Mesenchymal stem cell (in vitro differentiated cells and primary cell): ENCODE measurements around the gene FAM174C.
A peak's percentile ranks its signal among the peaks of the same experiment; 100 is the strongest.

ENCODE experiments used
- DNase-seq: peaks from one replicate; pipeline ENCODE4 v3.0.0-alpha.2; 2013
- H2AFZ ChIP-seq: one replicate; pipeline ENCODE4 v1.6.1; 2013; ENCODE audit warnings: low read depth, mild to moderate bottlenecking, control low read depth, inconsistent platforms, low read length, moderate library complexity
- H2AK5ac ChIP-seq: 2 replicates; pipeline ENCODE4 v1.6.1; 2013; ENCODE audit warnings: low read length, moderate library complexity, mild to moderate bottlenecking, inconsistent platforms; ENCODE audit not compliant: severe bottlenecking
- H2BK120ac ChIP-seq: one replicate; pipeline ENCODE4 v1.6.1; 2013; ENCODE audit warnings: low read depth, mild to moderate bottlenecking, inconsistent platforms, low read length, moderate library complexity
- H2BK12ac ChIP-seq, 2 experiments: one replicate each; pipeline ENCODE4 v1.6.1; 2013; ENCODE audit warnings: inconsistent platforms in 2 of 2, low read length in 2 of 2, mild to moderate bottlenecking in 2 of 2, moderate library complexity in 2 of 2, control low read depth in 1 of 2
- H2BK15ac ChIP-seq: one replicate; pipeline ENCODE4 v1.6.1; 2013; ENCODE audit warnings: mild to moderate bottlenecking, low read depth, inconsistent platforms; ENCODE audit not compliant: poor library complexity, severe bottlenecking
- H2BK5ac ChIP-seq: 2 replicates; pipeline ENCODE4 v1.6.1; 2013; ENCODE audit warnings: low read depth, mild to moderate bottlenecking, low read length, control low read depth, inconsistent platforms; ENCODE audit not compliant: poor library complexity, severe bottlenecking
- H3K14ac ChIP-seq, 2 experiments: one replicate each; pipeline ENCODE4 v1.6.1; 2013; ENCODE audit warnings: inconsistent platforms in 2 of 2, low read length in 2 of 2, control low read depth in 1 of 2, mild to moderate bottlenecking in 1 of 2, moderate library complexity in 1 of 2
- H3K18ac ChIP-seq, 2 experiments: one replicate each; pipeline ENCODE4 v1.6.1; 2013; ENCODE audit warnings: inconsistent platforms in 2 of 2, low read length in 2 of 2, control low read depth in 1 of 2, low read depth in 1 of 2, mild to moderate bottlenecking in 1 of 2
- H3K23ac ChIP-seq, 2 experiments: one replicate each; pipeline ENCODE4 v1.6.1; 2013; ENCODE audit warnings: inconsistent platforms in 2 of 2, low read length in 2 of 2, mild to moderate bottlenecking in 2 of 2, moderate library complexity in 2 of 2, control low read depth in 1 of 2
- H3K27ac ChIP-seq: 2 replicates; pipeline ENCODE4 v1.5.1; 2013; ENCODE audit warnings: mild to moderate bottlenecking, moderate library complexity, low read length, control low read depth, inconsistent platforms; ENCODE audit not compliant: poor library complexity, severe bottlenecking
- H3K27me3 ChIP-seq, 2 experiments: 2 replicates each; pipeline versions ENCODE4 v1.6.1 to v1.7.0; 2013; ENCODE audit warnings: low read length in 2 of 2, mild to moderate bottlenecking in 2 of 2, moderate library complexity in 2 of 2, control low read depth in 1 of 2, inconsistent platforms in 1 of 2; ENCODE audit not compliant: control insufficient read depth in 1 of 2, insufficient read depth in 1 of 2
- H3K36me3 ChIP-seq, 2 experiments: 2 replicates each; pipeline versions ENCODE4 v1.6.1 to v1.7.0; 2013; ENCODE audit warnings: low read length in 2 of 2, control low read depth in 1 of 2, inconsistent platforms in 1 of 2, low read depth in 1 of 2, mild to moderate bottlenecking in 1 of 2; ENCODE audit not compliant: insufficient read depth in 2 of 2, control insufficient read depth in 1 of 2
- H3K4ac ChIP-seq, 2 experiments: one replicate each; pipeline ENCODE4 v1.6.1; 2013; ENCODE audit warnings: inconsistent platforms in 2 of 2, low read length in 2 of 2, mild to moderate bottlenecking in 2 of 2, moderate library complexity in 2 of 2, control low read depth in 1 of 2, low read depth in 1 of 2
- H3K4me1 ChIP-seq: 2 replicates; pipeline ENCODE4 v1.6.1; 2013; ENCODE audit warnings: low read depth, low read length, control low read depth; ENCODE audit not compliant: control insufficient read depth, insufficient read depth
- H3K4me2 ChIP-seq: 2 replicates; pipeline ENCODE4 v1.6.1; 2013; ENCODE audit warnings: low read length, mild to moderate bottlenecking, inconsistent platforms; ENCODE audit not compliant: poor library complexity, severe bottlenecking
- H3K4me3 ChIP-seq, 2 experiments: 2 replicates each; pipeline versions ENCODE4 v1.5.1 to v1.7.0; 2013; ENCODE audit warnings: low read length in 2 of 2, mild to moderate bottlenecking in 2 of 2, control low read depth in 1 of 2, low read depth in 1 of 2; ENCODE audit not compliant: insufficient read depth in 1 of 2
- H3K79me1 ChIP-seq: replicated peaks from 2 replicates; pipeline ENCODE4 v1.6.1; 2013; ENCODE audit warnings: mild to moderate bottlenecking, control low read depth, low read length, inconsistent platforms; ENCODE audit not compliant: poor library complexity, severe bottlenecking
- H3K9ac ChIP-seq: 2 replicates; pipeline ENCODE4 v1.7.0; 2013; ENCODE audit warnings: mild to moderate bottlenecking, low read length, moderate library complexity
- H3K9me3 ChIP-seq: 2 replicates; pipeline ENCODE4 v1.7.0; 2013; ENCODE audit warnings: mild to moderate bottlenecking, low read length; ENCODE audit not compliant: control insufficient read depth
- H4K8ac ChIP-seq: one replicate; pipeline ENCODE4 v1.6.1; 2013; ENCODE audit warnings: inconsistent platforms, mild to moderate bottlenecking, low read length, moderate library complexity
- H4K91ac ChIP-seq: one replicate; pipeline ENCODE4 v1.6.1; 2013; ENCODE audit warnings: mild to moderate bottlenecking, low read length, inconsistent platforms
- WGBS: methylation state at CpG from one replicate; pipeline ENCODE4 v1.1.7; 2013; ENCODE audit warnings: mixed read lengths; 5-methylcytosine and 5-hydroxymethylcytosine counted together

Gene FAM174C

DNA sequence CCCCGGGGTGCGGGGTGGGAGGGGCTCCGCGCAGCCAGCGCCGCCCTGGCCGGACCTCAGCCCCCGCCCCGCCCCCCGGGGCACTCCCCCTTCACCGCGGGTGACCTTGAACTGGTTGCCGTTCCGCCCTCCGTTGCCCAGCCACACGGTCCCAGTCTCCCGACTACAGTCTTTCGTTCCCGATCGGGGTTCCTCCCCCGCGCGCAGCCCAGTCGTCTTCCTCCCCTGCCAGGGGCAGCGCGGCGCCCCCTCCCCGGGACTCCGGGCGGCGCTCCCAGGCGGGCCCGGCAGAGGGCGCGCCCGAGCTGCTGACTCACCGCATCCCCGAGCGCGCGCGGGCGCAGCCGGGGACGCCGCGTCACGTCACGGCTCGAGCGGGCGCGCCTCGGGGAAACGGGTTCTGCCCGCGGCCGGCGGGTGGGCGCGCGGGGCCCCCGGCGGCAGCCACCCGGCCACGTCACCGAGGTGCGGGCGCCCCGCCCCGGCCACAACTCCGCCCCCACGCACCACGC, 26.5 kb upstream of the FAM174C start:
- Histone ChIP-seq H2BK120ac (peak overlapping the region; percentile 77), H3K4me2 (peak overlapping the region; percentile 59), H3K27ac (peak overlapping the region; percentile 97), H3K9me3 (no peaks in the 10 kb centered on the region), H2BK15ac (peak overlapping the region; percentile 95), H2AK5ac (no peak overlapping the region), H3K27me3 (no peaks in the 10 kb centered on the region), H3K79me1 (peaks cover 18% of the 10 kb centered on the region), H2BK5ac (peak overlapping the region; percentile 95), H2AFZ (no peak overlapping the region), H3K14ac (peak overlapping the region in 1 of 2 experiments; percentile 97), H3K4me3 (peak overlapping the region; percentile 74 to 75), H4K91ac (peak overlapping the region; percentile 77), H2BK12ac (peak overlapping the region in 1 of 2 experiments; percentile 57), H4K8ac (peak overlapping the region; percentile 95), H3K4me1 (peaks cover 41% of the 10 kb centered on the region), H3K9ac (peak overlapping the region; percentile 89), H3K23ac (no peak overlapping the region), H3K18ac (peak overlapping the region; percentile 90 to 99), H3K36me3 (peaks cover 8 to 57% of the 10 kb centered on the region in 2 experiments), H3K4ac (peak overlapping the region; percentile 95 to 96)
- WGBS = under 1% methylated on average over 26 of the region's 74 CpGs
- no peak for DNase-seq

DNA sequence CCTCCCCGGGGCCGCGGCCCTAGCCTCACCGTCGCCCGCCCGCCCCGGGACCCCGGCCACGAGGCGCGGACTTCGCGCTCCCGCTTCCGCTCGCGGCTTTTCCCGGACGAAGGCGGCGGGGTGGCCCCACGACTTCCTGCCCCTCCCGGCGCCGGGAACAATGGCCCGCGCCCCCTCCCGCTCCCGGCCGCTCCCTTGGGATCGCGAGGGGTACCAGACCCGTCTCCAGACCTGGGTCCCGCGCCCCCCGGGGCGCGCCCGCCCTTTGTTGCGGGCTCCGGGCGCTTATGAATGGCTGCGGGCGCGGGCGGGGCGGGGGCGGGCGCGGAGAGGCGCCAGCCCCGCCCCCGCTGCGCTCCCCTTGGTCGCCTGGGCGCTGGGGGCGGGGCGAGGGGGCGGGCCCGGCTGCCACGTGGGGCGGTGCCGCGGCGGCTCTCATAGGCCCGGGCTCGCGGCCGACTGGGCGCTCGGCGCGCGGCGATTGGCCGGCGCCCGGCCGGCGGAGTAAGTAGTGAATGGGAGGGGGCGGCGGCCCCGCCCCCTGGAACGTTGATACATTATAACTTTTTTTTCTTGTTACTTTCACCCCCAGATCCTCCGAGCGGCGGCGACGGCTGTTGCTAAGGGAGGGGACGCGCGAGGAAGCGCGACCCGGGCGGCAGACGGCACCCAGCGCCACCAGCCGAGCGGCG, 25.9 kb upstream of the FAM174C start:
- peak; percentile 93 for DNase-seq
- H2BK15ac ChIP-seq = peak overlapping the region; percentile 93

DNA sequence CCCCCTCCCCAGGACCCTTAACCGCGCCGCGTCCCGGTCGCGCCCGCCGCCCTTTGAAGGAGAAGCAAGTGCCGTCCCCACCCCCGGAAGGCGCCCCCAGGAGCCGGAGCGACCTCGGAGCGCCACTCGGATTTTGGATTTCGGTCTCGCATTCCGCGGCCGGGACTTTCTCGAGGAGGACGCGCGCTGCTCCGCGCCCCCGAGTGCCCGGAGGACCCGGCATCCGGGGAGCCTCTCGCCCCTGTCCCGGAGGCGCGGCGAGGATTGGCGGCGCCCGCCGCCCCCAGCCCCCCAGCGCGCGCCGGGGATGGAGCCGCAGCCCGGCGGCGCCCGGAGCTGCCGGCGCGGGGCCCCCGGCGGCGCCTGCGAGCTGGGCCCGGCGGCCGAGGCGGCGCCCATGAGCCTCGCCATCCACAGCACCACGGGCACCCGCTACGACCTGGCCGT, 25.3 kb upstream of the FAM174C start:
- WGBS = 2% methylated on average over 49 of the region's 67 CpGs
- peak overlapping the region in 1 of 2 experiments; percentile 95 for H3K14ac ChIP-seq
- peak overlapping the region; percentile 84 to 92 for H3K4me3 ChIP-seq
- peak overlapping the region; percentile 85 for H2BK5ac ChIP-seq
- H3K9me3 ChIP-seq = no peaks in the 10 kb centered on the region
- H4K8ac ChIP-seq = no peak overlapping the region
- H3K4me1 ChIP-seq = peaks cover 42% of the 10 kb centered on the region
- H3K23ac ChIP-seq = no peak overlapping the region
- H2BK12ac ChIP-seq = peak overlapping the region in 1 of 2 experiments; percentile 88
- peaks cover 14% of the 10 kb centered on the region for H3K79me1 ChIP-seq
- no peak overlapping the region for H2AFZ ChIP-seq
- H3K18ac ChIP-seq = peak overlapping the region; percentile 69 to 93
- H3K27ac ChIP-seq = peak overlapping the region; percentile 59
- H3K4me2 ChIP-seq = peak overlapping the region; percentile 60
- H2AK5ac ChIP-seq = no peak overlapping the region
- peaks cover 18 to 58% of the 10 kb centered on the region in 2 experiments for H3K36me3 ChIP-seq
- H2BK120ac ChIP-seq = peak overlapping the region; percentile 99
- H4K91ac ChIP-seq = peak overlapping the region; percentile 95
- H2BK15ac ChIP-seq = peak overlapping the region; percentile 78
- peak overlapping the region; percentile 96 for H3K9ac ChIP-seq
- no peak for DNase-seq
- no peaks in the 10 kb centered on the region for H3K27me3 ChIP-seq
- H3K4ac ChIP-seq = peak overlapping the region in 1 of 2 experiments; percentile 79

More for the DNA sequence above, 25.9 kb upstream of the FAM174C start:
- peak overlapping the region; percentile 86 to 99 for H3K18ac ChIP-seq
- peaks cover 14% of the 10 kb centered on the region for H3K79me1 ChIP-seq
- H3K4ac ChIP-seq = peak overlapping the region; percentile 86 to 95
- peak overlapping the region in 1 of 2 experiments; percentile 57 for H3K14ac ChIP-seq
- H3K9ac ChIP-seq = peak overlapping the region; percentile 96
- no peaks in the 10 kb centered on the region for H3K9me3 ChIP-seq
- H3K4me1 ChIP-seq = peaks cover 42% of the 10 kb centered on the region
- peak overlapping the region in 1 of 2 experiments; percentile 43 for H2BK12ac ChIP-seq
- peak overlapping the region; percentile 99 for H2BK120ac ChIP-seq
- peak overlapping the region; percentile 84 to 92 for H3K4me3 ChIP-seq
- peak overlapping the region; percentile 82 for H4K8ac ChIP-seq
- H3K23ac ChIP-seq = no peak overlapping the region
- H3K4me2 ChIP-seq = peak overlapping the region; percentile 69
- H3K27ac ChIP-seq = peak overlapping the region; percentile 56
- H4K91ac ChIP-seq = peak overlapping the region; percentile 77
- WGBS = under 1% methylated on average over 43 of the region's 102 CpGs
- H2AK5ac ChIP-seq = no peak overlapping the region
- H2AFZ ChIP-seq = no peak overlapping the region
- H2BK5ac ChIP-seq = peak overlapping the region; percentile 94
- peaks cover 12 to 58% of the 10 kb centered on the region in 2 experiments for H3K36me3 ChIP-seq
- H3K27me3 ChIP-seq = no peaks in the 10 kb centered on the region
